ENCODE results near the gene STK38L. TPM values are rescaled to one million over a fixed set of nuclear protein-coding genes. Genes with fewer than 3 reads are reported as not detected.
A peak's percentile ranks its signal among the peaks of the same experiment; 100 is the strongest.
"Not testable (repeated sequence)": the region's sequence is repeated elsewhere in the genome, so short reads cannot be mapped to it uniquely, and the experiment has no call there.

STK38L gene
- total RNA-seq, 1 donor from 2014 or later, result 30.8 TPM

DNA sequence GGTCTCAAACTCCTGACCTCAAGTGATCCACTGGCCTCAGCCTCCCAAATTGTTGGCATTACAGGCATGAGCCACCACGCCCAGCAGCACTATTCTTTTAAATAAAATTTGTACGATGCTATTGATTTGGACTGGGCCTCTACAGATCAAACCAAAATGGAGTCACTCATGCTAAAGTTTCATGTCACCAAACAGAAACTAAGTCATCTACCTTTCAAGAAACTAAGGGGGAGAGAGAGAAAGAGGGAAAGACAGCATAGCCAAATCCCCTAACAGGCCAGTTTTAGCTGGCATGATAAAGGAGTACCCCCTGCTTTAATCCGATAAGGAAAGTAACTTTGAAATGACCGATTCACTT is 23.1 kb upstream of the STK38L start:
- TF ChIP-seq, protein P1, sequence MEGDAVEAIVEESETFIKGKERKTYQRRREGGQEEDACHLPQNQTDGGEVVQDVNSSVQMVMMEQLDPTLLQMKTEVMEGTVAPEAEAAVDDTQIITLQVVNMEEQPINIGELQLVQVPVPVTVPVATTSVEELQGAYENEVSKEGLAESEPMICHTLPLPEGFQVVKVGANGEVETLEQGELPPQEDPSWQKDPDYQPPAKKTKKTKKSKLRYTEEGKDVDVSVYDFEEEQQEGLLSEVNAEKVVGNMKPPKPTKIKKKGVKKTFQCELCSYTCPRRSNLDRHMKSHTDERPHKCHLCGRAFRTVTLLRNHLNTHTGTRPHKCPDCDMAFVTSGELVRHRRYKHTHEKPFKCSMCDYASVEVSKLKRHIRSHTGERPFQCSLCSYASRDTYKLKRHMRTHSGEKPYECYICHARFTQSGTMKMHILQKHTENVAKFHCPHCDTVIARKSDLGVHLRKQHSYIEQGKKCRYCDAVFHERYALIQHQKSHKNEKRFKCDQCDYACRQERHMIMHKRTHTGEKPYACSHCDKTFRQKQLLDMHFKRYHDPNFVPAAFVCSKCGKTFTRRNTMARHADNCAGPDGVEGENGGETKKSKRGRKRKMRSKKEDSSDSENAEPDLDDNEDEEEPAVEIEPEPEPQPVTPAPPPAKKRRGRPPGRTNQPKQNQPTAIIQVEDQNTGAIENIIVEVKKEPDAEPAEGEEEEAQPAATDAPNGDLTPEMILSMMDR (IDR thresholded peaks at IDR 0.05; ENCODE audit: unreplicated experiment), result no peak
- no peak overlapping the region for H3K4me3 Mint-ChIP-seq (ENCODE audit: unreplicated experiment)
- H3K27me3 Mint-ChIP-seq (ENCODE audit: unreplicated experiment), result no peaks in the 10 kb centered on the region
- no peaks in the 10 kb centered on the region for H3K36me3 Mint-ChIP-seq (ENCODE audit: low read depth, unreplicated experiment)
- no peak overlapping the region for H3K27ac Mint-ChIP-seq (ENCODE audit: unreplicated experiment)
- H3K9me3 Mint-ChIP-seq (ENCODE audit: unreplicated experiment), result no peaks in the 10 kb centered on the region
- no peak for DNase-seq (ENCODE audit: low spot score)
- H3K4me1 Mint-ChIP-seq (ENCODE audit: unreplicated experiment), result no peaks in the 10 kb centered on the region

DNA sequence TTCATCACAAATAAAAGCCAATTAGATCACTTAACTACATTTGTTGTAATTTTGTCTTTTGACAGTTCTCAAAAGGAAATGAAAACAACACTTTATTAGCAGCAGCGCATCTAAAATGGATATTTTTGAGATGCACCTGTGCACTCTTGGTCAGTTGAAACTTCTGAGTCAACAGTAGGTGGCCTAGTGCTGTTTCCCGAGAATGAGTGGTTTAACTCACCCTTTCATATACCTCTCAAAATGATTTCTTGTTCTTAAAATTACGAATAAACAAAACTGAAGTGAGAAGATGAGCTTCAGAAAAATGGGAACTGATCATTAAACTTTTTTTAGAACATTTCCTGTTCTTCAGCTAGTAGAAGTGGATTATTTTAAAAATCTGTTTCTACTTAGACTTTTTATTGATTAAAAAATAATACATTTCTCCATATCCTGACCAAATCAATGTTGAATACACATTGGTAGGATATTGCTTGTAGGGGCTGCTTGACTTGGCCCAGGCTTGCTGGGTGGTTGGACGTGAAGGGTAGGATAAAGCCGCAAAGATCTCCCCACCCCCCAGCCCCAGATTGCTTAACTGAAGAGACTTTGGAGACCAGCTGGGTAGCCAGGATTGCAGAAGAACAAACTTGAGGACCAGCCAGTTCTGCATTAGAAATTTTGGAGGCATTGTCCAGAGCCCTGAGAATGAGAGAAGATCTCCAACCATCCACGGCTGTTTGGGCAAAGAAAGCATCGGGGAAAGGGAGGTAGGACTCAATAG is 22.3 kb upstream of the STK38L start:
- Mint-ChIP-seq H3K9me3 (ENCODE audit: unreplicated experiment) (no peaks in the 10 kb centered on the region), H3K27ac (ENCODE audit: unreplicated experiment) (no peak overlapping the region), H3K36me3 (ENCODE audit: low read depth, unreplicated experiment) (no peaks in the 10 kb centered on the region), H3K27me3 (ENCODE audit: unreplicated experiment) (no peaks in the 10 kb centered on the region), H3K4me1 (ENCODE audit: unreplicated experiment) (no peaks in the 10 kb centered on the region), H3K4me3 (ENCODE audit: unreplicated experiment) (no peak overlapping the region)
- TF ChIP-seq, protein P1 (IDR thresholded peaks at IDR 0.05; ENCODE audit: unreplicated experiment), result no peak
- DNase-seq (ENCODE audit: low spot score), result no peak

DNA sequence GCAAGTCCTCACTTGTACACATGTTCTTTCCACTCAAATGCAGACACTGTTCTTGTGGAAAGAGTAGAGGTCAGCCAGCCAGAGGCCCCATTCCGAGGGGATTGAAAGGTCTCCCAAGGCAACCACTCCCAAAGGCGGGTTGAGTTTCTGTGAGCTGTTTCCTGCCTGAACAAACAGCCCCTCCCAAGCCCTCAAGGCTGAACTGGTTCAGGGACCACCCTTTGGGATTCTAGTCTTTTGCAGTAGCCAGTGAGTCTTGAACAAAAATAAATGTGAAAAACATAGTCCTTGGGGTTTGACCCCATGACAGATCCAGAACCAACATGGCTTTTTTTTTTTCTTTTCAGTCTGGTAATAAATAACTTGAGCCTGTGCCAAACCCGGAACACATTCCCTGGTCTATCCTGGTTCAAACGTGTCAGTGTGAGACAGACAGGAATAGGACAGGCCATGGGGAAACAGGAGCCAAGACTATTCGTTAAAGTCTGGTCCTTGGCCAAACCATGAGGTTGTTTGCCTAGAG is 17.6 kb upstream of the STK38L start:
- TF ChIP-seq, protein P1 (IDR thresholded peaks at IDR 0.05; ENCODE audit: unreplicated experiment), result no peak
- Mint-ChIP-seq H3K4me1 (ENCODE audit: unreplicated experiment) (peaks cover 6% of the 10 kb centered on the region), H3K27ac (ENCODE audit: unreplicated experiment) (no peak overlapping the region), H3K9me3 (ENCODE audit: unreplicated experiment) (no peaks in the 10 kb centered on the region), H3K4me3 (ENCODE audit: unreplicated experiment) (no peak overlapping the region), H3K36me3 (ENCODE audit: low read depth, unreplicated experiment) (no peaks in the 10 kb centered on the region), H3K27me3 (ENCODE audit: unreplicated experiment) (no peaks in the 10 kb centered on the region)
- DNase-seq (ENCODE audit: low spot score), result no peak

DNA sequence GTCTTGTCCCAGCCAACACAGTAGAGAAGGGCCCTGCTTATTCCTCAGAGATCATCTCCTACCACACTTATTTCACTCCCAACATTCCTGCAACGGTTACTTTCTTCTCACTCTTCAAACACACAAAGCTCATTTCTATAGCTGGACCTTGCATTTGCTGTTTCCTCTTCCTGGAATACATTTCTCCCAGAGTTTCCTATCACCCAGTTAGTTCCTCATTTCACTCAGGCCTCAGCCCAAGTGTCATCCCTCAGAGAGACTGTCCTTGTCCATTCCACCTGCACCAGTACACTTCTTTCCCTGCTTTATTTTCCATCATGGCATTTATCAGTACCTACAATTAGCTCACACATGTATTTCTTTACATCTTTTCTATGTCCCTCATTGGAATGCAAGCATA is 14.7 kb upstream of the STK38L start:
- Mint-ChIP-seq H3K27me3 (ENCODE audit: unreplicated experiment) (peaks cover 2% of the 10 kb centered on the region), H3K4me3 (ENCODE audit: unreplicated experiment) (no peak overlapping the region), H3K36me3 (ENCODE audit: low read depth, unreplicated experiment) (no peaks in the 10 kb centered on the region), H3K27ac (ENCODE audit: unreplicated experiment) (peak overlapping the region; percentile 1), H3K4me1 (ENCODE audit: unreplicated experiment) (peaks cover 6% of the 10 kb centered on the region), H3K9me3 (ENCODE audit: unreplicated experiment) (no peaks in the 10 kb centered on the region)
- no peak for DNase-seq (ENCODE audit: low spot score)
- TF ChIP-seq, protein P1 (IDR thresholded peaks at IDR 0.05; ENCODE audit: unreplicated experiment), result no peak

DNA sequence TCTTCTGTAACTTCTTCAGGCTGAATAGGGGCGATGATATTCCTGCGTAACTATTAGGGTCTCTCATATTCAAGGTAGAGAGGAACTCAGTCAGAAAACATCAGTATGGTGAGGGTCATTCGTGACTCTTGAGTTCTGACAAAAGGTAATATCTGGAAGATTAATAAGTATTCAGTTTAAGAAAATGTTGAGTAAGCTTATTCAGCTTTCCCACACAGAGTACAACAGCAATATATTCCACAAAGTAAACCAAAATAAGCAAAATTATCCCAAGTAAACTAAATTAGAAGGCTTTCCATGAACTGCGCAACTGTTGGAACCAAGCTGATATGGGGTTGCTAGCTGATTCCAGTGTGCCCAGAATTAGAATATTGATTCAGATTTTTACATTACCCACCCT is 12.7 kb upstream of the STK38L start:
- not testable (repeated sequence) for H3K4me3 Mint-ChIP-seq (ENCODE audit: unreplicated experiment); H3K4me1 Mint-ChIP-seq (ENCODE audit: unreplicated experiment); H3K27me3 Mint-ChIP-seq (ENCODE audit: unreplicated experiment); H3K9me3 Mint-ChIP-seq (ENCODE audit: unreplicated experiment); DNase-seq (ENCODE audit: low spot score); H3K36me3 Mint-ChIP-seq (ENCODE audit: low read depth, unreplicated experiment); H3K27ac Mint-ChIP-seq (ENCODE audit: unreplicated experiment)

All from endothelial cell (in vitro differentiated cells).